ENCODE measurements around the gene BRINP3. TPM values are rescaled to one million over a fixed set of nuclear protein-coding genes. Genes with fewer than 3 reads are reported as not detected.
"Not testable (repeated sequence)": the region's sequence is repeated elsewhere in the genome, so short reads cannot be mapped to it uniquely, and the experiment has no call there.

BRINP3 gene
- total RNA-seq, 1 donor from 2014 or later = not detected

DNA sequence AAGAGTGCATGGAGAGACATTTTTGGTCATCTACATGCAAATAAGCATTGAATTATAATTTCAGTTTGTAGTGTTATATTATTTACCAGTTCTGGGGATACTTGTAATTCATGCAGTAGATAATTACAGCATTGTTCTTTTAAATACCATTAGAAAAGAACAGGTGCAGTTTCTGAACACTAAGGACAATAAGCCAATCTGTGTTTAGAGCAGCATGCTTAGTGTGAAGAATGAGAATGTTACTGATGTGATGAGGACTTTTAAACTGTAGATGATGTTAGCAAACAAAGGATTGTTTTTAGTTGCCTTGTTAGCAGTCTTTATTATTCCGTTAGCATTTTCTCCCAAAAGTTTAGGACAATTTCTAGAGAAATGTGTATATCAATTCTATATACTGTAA is 348.3 kb downstream of the BRINP3 start:
- H3K9me3 Mint-ChIP-seq (ENCODE audit: unreplicated experiment) = no peaks in the 10 kb centered on the region
- H3K4me2 ChIP-seq (ENCODE audit: low read length) = no peak overlapping the region
- no peaks in the 10 kb centered on the region for H3K36me3 ChIP-seq (ENCODE audit: insufficient read depth, low read length)
- no peaks in the 10 kb centered on the region for H3K27me3 ChIP-seq (ENCODE audit: insufficient read depth, low read length)
- no peaks in the 10 kb centered on the region for H3K4me1 Mint-ChIP-seq (ENCODE audit: low read depth, unreplicated experiment)
- H3K4me1 ChIP-seq (ENCODE audit: insufficient read depth, low read length) = no peaks in the 10 kb centered on the region
- no peak overlapping the region for H3K27ac ChIP-seq (ENCODE audit: low read depth, low read length)
- H3K9ac ChIP-seq (ENCODE audit: low read length) = no peak overlapping the region
- H3K79me2 ChIP-seq (ENCODE audit: insufficient read depth, low read length) = no peaks in the 10 kb centered on the region
- H3K4me3 ChIP-seq (ENCODE audit: insufficient read depth, low read depth, low read length) = no peak overlapping the region
- H3K27ac Mint-ChIP-seq (ENCODE audit: unreplicated experiment) = no peak overlapping the region
- H4K20me1 ChIP-seq (ENCODE audit: insufficient read depth, low read length) = no peaks in the 10 kb centered on the region
- TF ChIP-seq EZH2 (IDR thresholded peaks at IDR 0.05; ENCODE audit: insufficient read depth, low read length) = no peak
- TF ChIP-seq, protein P1, sequence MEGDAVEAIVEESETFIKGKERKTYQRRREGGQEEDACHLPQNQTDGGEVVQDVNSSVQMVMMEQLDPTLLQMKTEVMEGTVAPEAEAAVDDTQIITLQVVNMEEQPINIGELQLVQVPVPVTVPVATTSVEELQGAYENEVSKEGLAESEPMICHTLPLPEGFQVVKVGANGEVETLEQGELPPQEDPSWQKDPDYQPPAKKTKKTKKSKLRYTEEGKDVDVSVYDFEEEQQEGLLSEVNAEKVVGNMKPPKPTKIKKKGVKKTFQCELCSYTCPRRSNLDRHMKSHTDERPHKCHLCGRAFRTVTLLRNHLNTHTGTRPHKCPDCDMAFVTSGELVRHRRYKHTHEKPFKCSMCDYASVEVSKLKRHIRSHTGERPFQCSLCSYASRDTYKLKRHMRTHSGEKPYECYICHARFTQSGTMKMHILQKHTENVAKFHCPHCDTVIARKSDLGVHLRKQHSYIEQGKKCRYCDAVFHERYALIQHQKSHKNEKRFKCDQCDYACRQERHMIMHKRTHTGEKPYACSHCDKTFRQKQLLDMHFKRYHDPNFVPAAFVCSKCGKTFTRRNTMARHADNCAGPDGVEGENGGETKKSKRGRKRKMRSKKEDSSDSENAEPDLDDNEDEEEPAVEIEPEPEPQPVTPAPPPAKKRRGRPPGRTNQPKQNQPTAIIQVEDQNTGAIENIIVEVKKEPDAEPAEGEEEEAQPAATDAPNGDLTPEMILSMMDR (IDR thresholded peaks at IDR 0.05; ENCODE audit: insufficient read depth, low read depth, low read length) = no peak
- no peak overlapping the region for H3K4me3 Mint-ChIP-seq (ENCODE audit: unreplicated experiment)
- DNase-seq (ENCODE audit: low read depth) = no peak
- H3K36me3 Mint-ChIP-seq (ENCODE audit: low read depth, unreplicated experiment) = no peaks in the 10 kb centered on the region
- no peak overlapping the region for H2AFZ ChIP-seq (ENCODE audit: low read depth, low read length)
- no peaks in the 10 kb centered on the region for H3K9me3 ChIP-seq (ENCODE audit: insufficient read depth, low read depth, low read length)
- FAIRE-seq = no peak
- no peaks in the 10 kb centered on the region for H3K27me3 Mint-ChIP-seq (ENCODE audit: low read depth, unreplicated experiment)

DNA sequence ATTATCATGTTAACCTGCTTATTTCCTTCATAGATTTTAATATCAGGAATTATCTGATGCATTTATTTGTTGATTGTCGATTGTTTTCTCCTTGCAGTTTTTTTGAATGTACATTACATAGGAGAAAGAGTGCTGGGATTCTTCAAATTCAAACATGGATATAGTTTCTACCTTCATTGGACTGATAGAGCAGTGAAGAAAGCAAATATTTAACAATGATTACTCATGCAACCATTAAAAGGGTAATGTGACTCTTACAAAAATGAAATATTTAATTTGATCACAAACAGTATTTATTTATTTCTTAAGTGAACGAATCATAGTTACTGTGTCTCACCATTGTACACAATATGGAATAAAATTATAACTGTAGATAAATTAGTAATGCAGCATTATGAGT is 350.9 kb downstream of the BRINP3 start:
- H3K4me1 ChIP-seq (ENCODE audit: insufficient read depth, low read length) = no peaks in the 10 kb centered on the region
- H3K9me3 Mint-ChIP-seq (ENCODE audit: unreplicated experiment) = no peaks in the 10 kb centered on the region

DNA sequence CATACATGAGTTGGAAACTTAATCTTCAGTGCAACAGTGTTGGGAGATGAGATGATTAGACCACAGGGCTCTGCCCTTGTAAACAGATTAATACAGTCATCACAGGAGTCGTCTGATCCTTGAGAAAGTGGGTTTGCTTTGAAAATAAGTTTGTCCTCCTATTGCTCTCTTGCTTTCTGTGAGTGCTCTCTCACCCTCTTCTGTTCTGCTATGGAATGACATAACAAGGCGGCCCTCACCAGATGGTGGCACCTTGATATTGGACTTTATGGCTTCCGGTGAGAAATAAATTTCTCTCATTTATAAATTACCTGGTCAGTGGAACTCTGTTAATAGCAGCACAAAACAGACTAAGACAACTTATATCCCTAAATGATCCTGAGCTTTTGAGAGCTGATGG is 353.6 kb downstream of the BRINP3 start:
- DNase-seq (ENCODE audit: low read depth) = no peak
- H3K27ac ChIP-seq (ENCODE audit: low read depth, low read length) = no peak overlapping the region
- no peaks in the 10 kb centered on the region for H3K27me3 Mint-ChIP-seq (ENCODE audit: low read depth, unreplicated experiment)
- FAIRE-seq = no peak
- no peak overlapping the region for H3K9ac ChIP-seq (ENCODE audit: low read length)
- H3K9me3 ChIP-seq (ENCODE audit: insufficient read depth, low read depth, low read length) = no peaks in the 10 kb centered on the region
- no peaks in the 10 kb centered on the region for H3K36me3 ChIP-seq (ENCODE audit: insufficient read depth, low read length)
- no peak overlapping the region for H3K27ac Mint-ChIP-seq (ENCODE audit: unreplicated experiment)
- no peaks in the 10 kb centered on the region for H4K20me1 ChIP-seq (ENCODE audit: insufficient read depth, low read length)
- no peak overlapping the region for H3K4me3 ChIP-seq (ENCODE audit: insufficient read depth, low read depth, low read length)
- no peak overlapping the region for H3K4me3 Mint-ChIP-seq (ENCODE audit: unreplicated experiment)
- TF ChIP-seq, protein P1 (IDR thresholded peaks at IDR 0.05; ENCODE audit: insufficient read depth, low read depth, low read length) = no peak
- no peak for TF ChIP-seq EZH2 (IDR thresholded peaks at IDR 0.05; ENCODE audit: insufficient read depth, low read length)
- no peaks in the 10 kb centered on the region for H3K27me3 ChIP-seq (ENCODE audit: insufficient read depth, low read length)
- H3K4me1 Mint-ChIP-seq (ENCODE audit: low read depth, unreplicated experiment) = no peaks in the 10 kb centered on the region
- no peaks in the 10 kb centered on the region for H3K79me2 ChIP-seq (ENCODE audit: insufficient read depth, low read length)
- H3K9me3 Mint-ChIP-seq (ENCODE audit: unreplicated experiment) = no peaks in the 10 kb centered on the region
- no peak overlapping the region for H2AFZ ChIP-seq (ENCODE audit: low read depth, low read length)
- H3K4me1 ChIP-seq (ENCODE audit: insufficient read depth, low read length) = no peaks in the 10 kb centered on the region
- H3K36me3 Mint-ChIP-seq (ENCODE audit: low read depth, unreplicated experiment) = no peaks in the 10 kb centered on the region
- H3K4me2 ChIP-seq (ENCODE audit: low read length) = no peak overlapping the region

More for the DNA sequence above, 350.9 kb downstream of the BRINP3 start:
- Histone ChIP-seq H3K9me3 (ENCODE audit: insufficient read depth, low read depth, low read length) (no peaks in the 10 kb centered on the region), H3K27ac (ENCODE audit: low read depth, low read length) (no peak overlapping the region), H3K27me3 (ENCODE audit: insufficient read depth, low read length) (no peaks in the 10 kb centered on the region), H2AFZ (ENCODE audit: low read depth, low read length) (no peak overlapping the region), H3K9ac (ENCODE audit: low read length) (no peak overlapping the region), H3K4me3 (ENCODE audit: insufficient read depth, low read depth, low read length) (no peak overlapping the region), H3K4me2 (ENCODE audit: low read length) (no peak overlapping the region), H3K36me3 (ENCODE audit: insufficient read depth, low read length) (no peaks in the 10 kb centered on the region), H3K79me2 (ENCODE audit: insufficient read depth, low read length) (no peaks in the 10 kb centered on the region), H4K20me1 (ENCODE audit: insufficient read depth, low read length) (no peaks in the 10 kb centered on the region)
- Mint-ChIP-seq H3K4me1 (ENCODE audit: low read depth, unreplicated experiment) (no peaks in the 10 kb centered on the region), H3K27me3 (ENCODE audit: low read depth, unreplicated experiment) (no peaks in the 10 kb centered on the region), H3K36me3 (ENCODE audit: low read depth, unreplicated experiment) (no peaks in the 10 kb centered on the region), H3K4me3 (ENCODE audit: unreplicated experiment) (no peak overlapping the region), H3K27ac (ENCODE audit: unreplicated experiment) (no peak overlapping the region)
- TF ChIP-seq EZH2 (IDR thresholded peaks at IDR 0.05; ENCODE audit: insufficient read depth, low read length) = no peak
- TF ChIP-seq, protein P1 (IDR thresholded peaks at IDR 0.05; ENCODE audit: insufficient read depth, low read depth, low read length) = no peak
- FAIRE-seq (no peak), DNase-seq (ENCODE audit: low read depth) (no peak)

DNA sequence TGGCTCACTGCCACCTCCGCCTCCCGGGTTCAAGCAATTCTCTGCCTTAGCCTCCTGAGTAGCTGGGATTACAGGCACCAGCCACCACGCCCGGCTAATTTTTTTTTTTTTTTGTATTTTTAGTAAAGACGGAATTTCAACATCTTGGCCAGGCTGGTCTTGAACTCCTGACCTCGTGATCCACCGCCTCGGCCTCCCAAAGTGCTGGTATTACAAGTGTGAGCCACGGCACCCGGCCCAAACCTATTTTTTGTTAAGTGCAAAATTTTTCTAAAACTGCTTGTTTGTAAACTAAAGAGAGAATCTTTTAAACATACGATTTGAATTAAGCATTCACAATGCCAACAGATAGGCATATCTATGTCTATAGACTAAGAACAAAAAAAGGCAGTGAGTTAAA is 357.1 kb downstream of the BRINP3 start:
- H3K4me1 Mint-ChIP-seq (ENCODE audit: low read depth, unreplicated experiment); H3K9ac ChIP-seq (ENCODE audit: low read length); H3K36me3 Mint-ChIP-seq (ENCODE audit: low read depth, unreplicated experiment); H3K9me3 Mint-ChIP-seq (ENCODE audit: unreplicated experiment); H3K79me2 ChIP-seq (ENCODE audit: insufficient read depth, low read length); H3K27ac ChIP-seq (ENCODE audit: low read depth, low read length); DNase-seq (ENCODE audit: low read depth); H3K4me3 ChIP-seq (ENCODE audit: insufficient read depth, low read depth, low read length); H3K36me3 ChIP-seq (ENCODE audit: insufficient read depth, low read length); H3K4me3 Mint-ChIP-seq (ENCODE audit: unreplicated experiment); H3K27me3 Mint-ChIP-seq (ENCODE audit: low read depth, unreplicated experiment); H3K27ac Mint-ChIP-seq (ENCODE audit: unreplicated experiment); H3K4me1 ChIP-seq (ENCODE audit: insufficient read depth, low read length); H3K9me3 ChIP-seq (ENCODE audit: insufficient read depth, low read depth, low read length); H2AFZ ChIP-seq (ENCODE audit: low read depth, low read length); H3K27me3 ChIP-seq (ENCODE audit: insufficient read depth, low read length); FAIRE-seq; H3K4me2 ChIP-seq (ENCODE audit: low read length); H4K20me1 ChIP-seq (ENCODE audit: insufficient read depth, low read length): not testable (repeated sequence)

Measured in astrocyte (in vitro differentiated cells and primary cell).